Tibial nerve (tissue), 4 donors: Measurements from ENCODE around the gene OR9Q2.

Source experiments
- EP300 ChIP-seq, 2 donors: sonication (generic); formaldehyde crosslinking; IDR thresholded peaks; one replicate each; pipeline ENCODE4 v1.6.1; 2017; ENCODE audit warnings: antibody characterized with exemption in 2 of 2, mild to moderate bottlenecking in 1 of 2
- TF ChIP-seq, protein P1 (sequence below), 5 experiments: fragments of 200-600 bp in 3 of 5; fragments of 450-650 bp in 2 of 5; sonication (generic) in 3 of 5; IDR thresholded peaks; one replicate each; pipeline ENCODE4 v1.5.1; 2016 to 2019; ENCODE audit warnings: antibody characterized with exemption in 5 of 5, mild to moderate bottlenecking in 3 of 5, moderate library complexity in 2 of 5

DNA sequence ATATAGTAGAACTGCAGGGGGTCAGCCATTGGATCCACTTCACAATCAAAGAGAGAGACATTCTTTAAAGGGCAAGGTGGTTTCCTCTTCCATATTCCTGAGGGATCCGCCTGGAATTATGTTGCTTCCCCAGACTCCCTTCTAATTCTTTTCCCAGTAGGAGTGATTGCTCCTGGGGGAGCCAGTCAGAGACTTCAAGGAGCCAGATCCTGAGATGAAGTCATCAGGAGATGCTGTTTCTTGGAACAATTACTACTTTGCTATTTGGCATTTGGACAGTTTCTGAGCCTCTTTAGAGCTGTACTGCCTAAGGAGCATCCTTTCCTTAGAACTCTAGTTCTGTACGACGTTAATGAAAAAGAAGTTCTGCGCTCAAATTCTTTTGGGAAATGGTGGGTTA is 1.9 kb upstream of the OR9Q2 start:
- TF ChIP-seq, protein P1, sequence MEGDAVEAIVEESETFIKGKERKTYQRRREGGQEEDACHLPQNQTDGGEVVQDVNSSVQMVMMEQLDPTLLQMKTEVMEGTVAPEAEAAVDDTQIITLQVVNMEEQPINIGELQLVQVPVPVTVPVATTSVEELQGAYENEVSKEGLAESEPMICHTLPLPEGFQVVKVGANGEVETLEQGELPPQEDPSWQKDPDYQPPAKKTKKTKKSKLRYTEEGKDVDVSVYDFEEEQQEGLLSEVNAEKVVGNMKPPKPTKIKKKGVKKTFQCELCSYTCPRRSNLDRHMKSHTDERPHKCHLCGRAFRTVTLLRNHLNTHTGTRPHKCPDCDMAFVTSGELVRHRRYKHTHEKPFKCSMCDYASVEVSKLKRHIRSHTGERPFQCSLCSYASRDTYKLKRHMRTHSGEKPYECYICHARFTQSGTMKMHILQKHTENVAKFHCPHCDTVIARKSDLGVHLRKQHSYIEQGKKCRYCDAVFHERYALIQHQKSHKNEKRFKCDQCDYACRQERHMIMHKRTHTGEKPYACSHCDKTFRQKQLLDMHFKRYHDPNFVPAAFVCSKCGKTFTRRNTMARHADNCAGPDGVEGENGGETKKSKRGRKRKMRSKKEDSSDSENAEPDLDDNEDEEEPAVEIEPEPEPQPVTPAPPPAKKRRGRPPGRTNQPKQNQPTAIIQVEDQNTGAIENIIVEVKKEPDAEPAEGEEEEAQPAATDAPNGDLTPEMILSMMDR (IDR thresholded peaks at IDR 0.05), result no peak
- no peak for TF ChIP-seq EP300 (IDR thresholded peaks at IDR 0.05)
